Lower lobe of right lung (tissue), 2 donors: ENCODE data around the gene BCAM. TPM values are rescaled to one million over a fixed set of nuclear protein-coding genes. Genes with fewer than 3 reads are reported as not detected.
"Not testable (repeated sequence)": the region's sequence is repeated elsewhere in the genome, so short reads cannot be mapped to it uniquely, and the experiment has no call there.

Experiments used
- ATAC-seq, 2 donors: fragments of 200-7000 bp; cut with Tn5 transposase; one replicate each; pipeline ENCODE4 v1.9.1; 2020 to 2022; ENCODE audit warnings: mild to moderate bottlenecking in 2 of 2, moderate library complexity in 2 of 2
- DNase-seq: peaks from one replicate; pipeline ENCODE4 v3.0.0-alpha.2; 2020
- H3K27ac ChIP-seq: fragments of 200-600 bp; one replicate; pipeline ENCODE4 v1.8.0; 2022
- H3K27me3 ChIP-seq: fragments of 200-600 bp; one replicate; pipeline ENCODE4 v1.8.0; 2022; ENCODE audit warnings: low read depth
- H3K36me3 ChIP-seq: fragments of 200-600 bp; one replicate; pipeline ENCODE4 v1.8.0; 2022; ENCODE audit warnings: mild to moderate bottlenecking
- H3K4me1 ChIP-seq: fragments of 200-600 bp; one replicate; pipeline ENCODE4 v1.8.0; 2022
- H3K4me3 ChIP-seq: fragments of 200-600 bp; one replicate; pipeline ENCODE4 v1.8.0; 2022; ENCODE audit warnings: mild to moderate bottlenecking
- H3K9me3 ChIP-seq: fragments of 200-600 bp; one replicate; pipeline ENCODE4 v1.8.0; 2022
- intact Hi-C: fragments of 100-400 bp; cut with DNase I; formaldehyde crosslinking; loops from one replicate; pipeline ENCODE4 v1.11.0; 2022
- total RNA-seq: library from RNA; stranded (reverse); fragmentation: NEBNext Ultra II Directional; extraction: Animal tissue kit (Norgen Biotek cat#: 25700); gene quantifications from one replicate; pipeline ENCODE4 v1.2.1, GENCODE V29; 2021
- TF ChIP-seq, protein P1 (sequence below): fragments of 200-600 bp; IDR thresholded peaks from one replicate; pipeline ENCODE4 v1.8.0; 2022; ENCODE audit warnings: antibody characterized with exemption, mild to moderate bottlenecking
- donor health status: DM: no; HTN: yes; CAD: no; lungs with severe emphysema.

Gene BCAM
- total RNA-seq, 1 donor from 2014 or later, result 205 TPM

DNA sequence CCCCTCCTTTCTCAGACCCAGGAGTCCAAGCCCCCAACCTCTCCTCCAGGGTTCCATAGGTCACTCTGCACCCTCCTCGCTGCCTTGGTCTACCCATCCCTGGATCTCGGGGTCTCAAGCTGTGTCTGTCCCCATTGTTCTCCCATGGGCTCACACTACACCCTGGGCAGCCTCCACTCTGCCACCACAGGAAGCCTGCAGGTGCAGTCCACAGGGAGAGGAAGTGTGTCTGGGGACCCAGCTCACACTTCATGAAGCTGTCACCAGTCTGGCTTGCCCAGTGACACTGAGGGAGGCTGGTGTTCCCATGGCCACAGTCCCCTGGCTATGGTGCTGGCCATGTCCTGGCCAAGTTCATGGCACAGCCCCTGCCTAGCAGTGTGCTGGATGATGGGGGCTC, 42.5 kb downstream of the BCAM start:
- Histone ChIP-seq H3K9me3 (no peaks in the 10 kb centered on the region), H3K27ac (no peak overlapping the region), H3K4me1 (peaks cover 33% of the 10 kb centered on the region), H3K27me3 (no peaks in the 10 kb centered on the region), H3K4me3 (no peak overlapping the region), H3K36me3 (no peaks in the 10 kb centered on the region)
- TF ChIP-seq, protein P1, sequence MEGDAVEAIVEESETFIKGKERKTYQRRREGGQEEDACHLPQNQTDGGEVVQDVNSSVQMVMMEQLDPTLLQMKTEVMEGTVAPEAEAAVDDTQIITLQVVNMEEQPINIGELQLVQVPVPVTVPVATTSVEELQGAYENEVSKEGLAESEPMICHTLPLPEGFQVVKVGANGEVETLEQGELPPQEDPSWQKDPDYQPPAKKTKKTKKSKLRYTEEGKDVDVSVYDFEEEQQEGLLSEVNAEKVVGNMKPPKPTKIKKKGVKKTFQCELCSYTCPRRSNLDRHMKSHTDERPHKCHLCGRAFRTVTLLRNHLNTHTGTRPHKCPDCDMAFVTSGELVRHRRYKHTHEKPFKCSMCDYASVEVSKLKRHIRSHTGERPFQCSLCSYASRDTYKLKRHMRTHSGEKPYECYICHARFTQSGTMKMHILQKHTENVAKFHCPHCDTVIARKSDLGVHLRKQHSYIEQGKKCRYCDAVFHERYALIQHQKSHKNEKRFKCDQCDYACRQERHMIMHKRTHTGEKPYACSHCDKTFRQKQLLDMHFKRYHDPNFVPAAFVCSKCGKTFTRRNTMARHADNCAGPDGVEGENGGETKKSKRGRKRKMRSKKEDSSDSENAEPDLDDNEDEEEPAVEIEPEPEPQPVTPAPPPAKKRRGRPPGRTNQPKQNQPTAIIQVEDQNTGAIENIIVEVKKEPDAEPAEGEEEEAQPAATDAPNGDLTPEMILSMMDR, result no peak
- ATAC-seq (no peak), DNase-seq (no peak)
- intact Hi-C loops, result no loop called here

DNA sequence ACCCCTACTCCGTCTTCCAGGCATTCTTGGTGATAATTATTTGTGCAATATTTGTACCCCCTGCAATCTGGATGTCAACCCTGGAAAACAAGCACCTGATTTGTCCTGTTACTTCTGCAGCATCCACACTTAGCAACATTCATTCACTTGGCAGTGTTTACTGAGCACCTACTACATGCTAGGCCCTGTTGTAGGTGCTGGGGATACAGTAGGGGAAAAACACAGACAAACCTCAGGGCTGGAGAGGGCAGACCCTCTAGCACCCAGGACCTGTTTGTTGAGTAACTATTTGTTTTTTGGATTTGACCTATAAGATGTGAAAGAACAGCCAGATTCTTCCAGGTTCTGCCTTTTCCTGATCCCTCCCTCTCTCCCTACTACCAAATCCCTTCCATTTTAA, 46.7 kb downstream of the BCAM start:
- TF ChIP-seq, protein P1, result no peak
- Histone ChIP-seq H3K4me1 (peaks cover 38% of the 10 kb centered on the region), H3K27me3 (no peaks in the 10 kb centered on the region), H3K4me3 (no peak overlapping the region), H3K9me3 (no peaks in the 10 kb centered on the region), H3K36me3 (peaks cover 12% of the 10 kb centered on the region), H3K27ac (no peak overlapping the region)
- ATAC-seq (no peak), DNase-seq (no peak)
- intact Hi-C loops, result no loop called here

DNA sequence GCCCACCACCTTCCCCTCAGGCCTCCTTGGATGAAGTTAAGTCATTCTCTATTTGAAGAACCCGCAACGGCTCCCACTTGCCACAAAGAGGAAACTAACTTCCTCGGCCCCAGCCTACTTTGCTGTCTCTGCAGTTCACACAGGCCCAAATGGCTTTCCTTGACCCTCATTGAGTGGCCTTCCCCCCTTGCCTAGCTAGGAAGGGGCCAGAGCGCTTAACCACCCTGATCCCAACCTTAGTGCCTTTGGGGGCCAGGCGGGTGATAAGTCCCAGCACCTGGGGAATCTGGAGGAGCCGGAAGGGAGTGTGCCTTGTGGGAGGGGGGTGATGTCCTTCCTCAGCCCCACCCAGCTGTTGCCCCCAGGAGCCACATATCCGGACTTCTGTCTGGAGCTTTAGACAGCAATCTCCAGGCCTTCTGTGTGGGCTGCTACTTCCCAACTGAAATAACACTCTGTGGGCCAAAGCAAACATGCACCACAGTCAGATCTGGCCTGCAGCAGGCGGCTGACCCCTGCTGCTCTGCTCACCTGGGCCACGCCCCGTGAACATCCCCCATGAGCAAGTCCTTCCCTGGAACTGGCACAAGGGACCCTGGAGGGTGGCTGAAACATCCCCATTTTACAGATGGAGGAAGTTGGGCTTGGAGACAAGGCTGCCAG, 47.6 kb downstream of the BCAM start:
- intact Hi-C loops, result no loop called here
- peaks cover 13% of the 10 kb centered on the region for H3K36me3 ChIP-seq
- peak overlapping the region; percentile 32 for H3K27ac ChIP-seq

DNA sequence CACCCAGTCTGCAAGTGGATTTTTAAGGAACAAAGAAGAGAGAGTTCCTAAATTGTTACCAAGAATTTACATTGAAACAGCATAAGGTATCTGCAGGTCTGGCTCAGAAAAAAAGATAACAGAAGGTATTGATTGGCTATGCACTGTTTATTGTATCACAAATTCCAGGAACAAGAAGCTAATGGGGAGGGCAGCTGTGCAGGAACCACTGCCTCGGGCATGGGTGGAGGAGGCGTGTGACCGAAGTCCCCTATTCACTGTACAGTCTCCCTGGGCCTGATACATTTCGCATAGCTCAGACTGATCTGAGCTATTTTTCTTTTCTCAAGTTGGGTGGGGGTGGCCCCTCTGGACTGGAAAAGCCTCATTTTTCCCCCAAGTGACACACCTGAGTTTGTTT, 48.9 kb downstream of the BCAM start:
- Histone ChIP-seq H3K27me3 (no peaks in the 10 kb centered on the region), H3K4me1 (peaks cover 38% of the 10 kb centered on the region), H3K9me3 (no peaks in the 10 kb centered on the region), H3K4me3 (no peak overlapping the region), H3K27ac (no peak overlapping the region), H3K36me3 (peaks cover 13% of the 10 kb centered on the region)
- TF ChIP-seq, protein P1, result no peak
- ATAC-seq (no peak), DNase-seq (no peak)
- intact Hi-C loops, result no loop called here

More for the DNA sequence above, 47.6 kb downstream of the BCAM start:
- DNase-seq (no peak), ATAC-seq (peak; percentile 34 to 41)
- no peaks in the 10 kb centered on the region for H3K9me3 ChIP-seq
- no peaks in the 10 kb centered on the region for H3K27me3 ChIP-seq
- peaks cover 38% of the 10 kb centered on the region for H3K4me1 ChIP-seq
- no peak overlapping the region for H3K4me3 ChIP-seq
- TF ChIP-seq, protein P1, result no peak

DNA sequence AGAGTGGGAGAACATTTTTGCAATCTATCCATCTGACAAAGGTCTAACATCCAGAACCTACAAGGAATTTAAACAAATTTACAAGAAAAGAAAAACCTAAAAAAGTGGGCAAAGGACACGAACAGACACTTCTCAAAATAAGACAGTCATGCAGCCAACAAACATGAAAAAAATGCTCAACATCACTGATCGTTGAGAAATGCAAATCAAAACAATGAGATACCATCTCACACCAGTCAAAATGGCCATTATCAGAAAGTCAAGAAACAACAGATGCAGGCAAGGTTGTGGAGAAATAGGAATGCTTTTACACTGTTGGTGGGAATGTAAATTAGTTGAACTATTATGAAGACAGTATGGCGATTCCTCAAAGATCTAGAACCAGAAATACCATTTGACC, 52.7 kb downstream of the BCAM start:
- H3K36me3 ChIP-seq, result peaks cover 37% of the 10 kb centered on the region
- H3K4me1 ChIP-seq, result peaks cover 31% of the 10 kb centered on the region
- intact Hi-C loops, H3K27ac ChIP-seq, DNase-seq, H3K27me3 ChIP-seq, H3K4me3 ChIP-seq, H3K9me3 ChIP-seq, ATAC-seq: not testable (repeated sequence)

DNA sequence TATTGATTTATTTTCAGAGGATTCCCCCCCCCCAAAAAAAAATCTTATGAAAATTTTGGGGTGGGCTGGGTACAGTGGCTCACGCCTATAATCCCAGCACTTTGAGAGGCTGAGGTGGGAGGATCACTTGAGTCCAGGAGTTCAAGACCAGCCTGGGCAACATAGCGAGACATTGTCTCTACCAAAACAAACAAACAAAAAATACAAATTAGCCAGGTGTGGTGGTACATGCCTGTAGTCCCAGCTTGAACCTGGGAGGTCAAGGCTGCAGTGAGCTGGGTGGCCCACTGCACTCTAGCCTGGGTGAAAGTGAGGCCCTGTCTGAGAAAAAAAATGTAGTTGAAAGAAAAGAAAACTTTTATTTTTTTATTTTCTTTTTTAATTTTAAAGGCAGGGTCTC, 55.1 kb downstream of the BCAM start:
- H3K4me1 ChIP-seq, result peaks cover 13% of the 10 kb centered on the region
- TF ChIP-seq, protein P1, result no peak
- peaks cover 56% of the 10 kb centered on the region for H3K36me3 ChIP-seq
- no peak overlapping the region for H3K27ac ChIP-seq
- DNase-seq (no peak), ATAC-seq (no peak)
- intact Hi-C loops, result no loop called here
- no peaks in the 10 kb centered on the region for H3K27me3 ChIP-seq
- no peak overlapping the region for H3K4me3 ChIP-seq
- H3K9me3 ChIP-seq, result no peaks in the 10 kb centered on the region
